Astrocyte of the cerebellum (primary cell): ENCODE results near the gene RNF169.
"Not testable (repeated sequence)": the region's sequence is repeated elsewhere in the genome, so short reads cannot be mapped to it uniquely, and the experiment has no call there.

Source experiments
- DNase-seq: peaks from one replicate; pipeline ENCODE4 v3.0.0-alpha.2; 2011; ENCODE audit warnings: low read depth
- H3K4me3 ChIP-seq: 2 replicates; pipeline ENCODE4 v1.5.1; 2011; ENCODE audit warnings: mild to moderate bottlenecking, low read depth, low read length, moderate library complexity
- in situ Hi-C: cut with HindIII; loops from 2 replicates; pipeline ENCODE4 v1.10.0; 2017; ENCODE audit warnings: low sequenced_read_pairs
- TF ChIP-seq, protein P1 (sequence below): IDR thresholded peaks from 2 replicates; pipeline ENCODE4 v1.5.1; 2012; ENCODE audit warnings: low read length, low read depth, moderate library complexity, mild to moderate bottlenecking; ENCODE audit errors: missing control alignments

Gene RNF169

DNA sequence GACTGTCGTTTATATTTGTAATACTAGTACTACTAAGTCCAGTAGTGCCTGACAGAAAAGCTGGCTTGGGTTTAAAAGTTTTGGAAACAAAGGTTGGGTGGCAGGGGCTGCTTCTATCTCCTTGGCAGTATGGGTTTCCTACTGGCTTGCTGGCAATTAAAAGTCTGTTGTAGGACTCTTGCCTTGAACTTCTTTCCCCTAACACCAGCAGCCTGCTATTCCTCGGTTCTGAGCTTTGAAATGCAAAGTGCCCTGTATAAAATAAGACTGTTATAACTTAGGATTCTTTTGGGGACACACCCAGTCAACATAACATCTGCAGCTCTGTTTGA lies 1.3 kb downstream of the RNF169 start:
- in situ Hi-C loops: no loop called here
- TF ChIP-seq, protein P1, sequence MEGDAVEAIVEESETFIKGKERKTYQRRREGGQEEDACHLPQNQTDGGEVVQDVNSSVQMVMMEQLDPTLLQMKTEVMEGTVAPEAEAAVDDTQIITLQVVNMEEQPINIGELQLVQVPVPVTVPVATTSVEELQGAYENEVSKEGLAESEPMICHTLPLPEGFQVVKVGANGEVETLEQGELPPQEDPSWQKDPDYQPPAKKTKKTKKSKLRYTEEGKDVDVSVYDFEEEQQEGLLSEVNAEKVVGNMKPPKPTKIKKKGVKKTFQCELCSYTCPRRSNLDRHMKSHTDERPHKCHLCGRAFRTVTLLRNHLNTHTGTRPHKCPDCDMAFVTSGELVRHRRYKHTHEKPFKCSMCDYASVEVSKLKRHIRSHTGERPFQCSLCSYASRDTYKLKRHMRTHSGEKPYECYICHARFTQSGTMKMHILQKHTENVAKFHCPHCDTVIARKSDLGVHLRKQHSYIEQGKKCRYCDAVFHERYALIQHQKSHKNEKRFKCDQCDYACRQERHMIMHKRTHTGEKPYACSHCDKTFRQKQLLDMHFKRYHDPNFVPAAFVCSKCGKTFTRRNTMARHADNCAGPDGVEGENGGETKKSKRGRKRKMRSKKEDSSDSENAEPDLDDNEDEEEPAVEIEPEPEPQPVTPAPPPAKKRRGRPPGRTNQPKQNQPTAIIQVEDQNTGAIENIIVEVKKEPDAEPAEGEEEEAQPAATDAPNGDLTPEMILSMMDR: no peak
- peak overlapping the region; percentile 55 for H3K4me3 ChIP-seq
- no peak for DNase-seq

DNA sequence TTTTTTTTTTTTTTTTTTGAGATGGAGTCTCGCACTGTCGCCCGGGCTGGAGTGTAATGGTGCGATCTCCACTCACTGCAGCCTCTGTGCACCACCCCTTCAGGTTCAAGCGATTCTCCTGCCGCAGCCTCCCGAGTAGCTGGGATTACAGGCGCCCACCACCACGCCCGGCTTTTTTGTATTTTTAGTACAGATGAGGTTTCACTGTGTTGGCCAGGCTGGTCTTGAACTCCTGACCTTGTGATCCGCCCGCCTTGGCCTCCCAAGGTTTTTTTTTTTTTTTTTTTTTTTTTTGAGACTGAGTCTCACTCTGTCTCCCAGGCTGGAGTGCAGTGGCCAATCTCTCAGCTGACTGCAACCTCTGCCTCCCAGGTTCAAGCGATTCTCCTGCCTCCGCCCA lies 1.9 kb downstream of the RNF169 start:
- H3K4me3 ChIP-seq, in situ Hi-C loops, DNase-seq: not testable (repeated sequence)

DNA sequence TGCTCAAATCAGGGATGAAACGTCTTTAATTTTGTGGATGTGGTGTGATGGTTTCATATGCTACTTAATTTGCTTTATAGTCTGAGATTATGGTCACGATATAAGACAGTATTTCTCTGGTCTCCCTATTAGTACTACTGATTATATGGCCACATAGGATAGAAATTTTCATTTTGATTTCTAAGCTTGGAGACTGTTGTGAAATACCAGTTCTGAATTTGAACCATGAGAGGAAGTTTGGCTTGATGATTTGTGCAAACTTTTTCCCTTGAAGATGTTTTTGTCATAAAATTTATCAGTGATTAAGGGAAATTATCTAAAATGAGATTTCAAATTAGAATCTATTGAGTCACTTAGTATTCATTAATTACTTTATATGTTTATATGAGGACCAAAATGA lies 2.7 kb downstream of the RNF169 start:
- TF ChIP-seq, protein P1: no peak
- in situ Hi-C loops: no loop called here
- no peak overlapping the region for H3K4me3 ChIP-seq
- no peak for DNase-seq

DNA sequence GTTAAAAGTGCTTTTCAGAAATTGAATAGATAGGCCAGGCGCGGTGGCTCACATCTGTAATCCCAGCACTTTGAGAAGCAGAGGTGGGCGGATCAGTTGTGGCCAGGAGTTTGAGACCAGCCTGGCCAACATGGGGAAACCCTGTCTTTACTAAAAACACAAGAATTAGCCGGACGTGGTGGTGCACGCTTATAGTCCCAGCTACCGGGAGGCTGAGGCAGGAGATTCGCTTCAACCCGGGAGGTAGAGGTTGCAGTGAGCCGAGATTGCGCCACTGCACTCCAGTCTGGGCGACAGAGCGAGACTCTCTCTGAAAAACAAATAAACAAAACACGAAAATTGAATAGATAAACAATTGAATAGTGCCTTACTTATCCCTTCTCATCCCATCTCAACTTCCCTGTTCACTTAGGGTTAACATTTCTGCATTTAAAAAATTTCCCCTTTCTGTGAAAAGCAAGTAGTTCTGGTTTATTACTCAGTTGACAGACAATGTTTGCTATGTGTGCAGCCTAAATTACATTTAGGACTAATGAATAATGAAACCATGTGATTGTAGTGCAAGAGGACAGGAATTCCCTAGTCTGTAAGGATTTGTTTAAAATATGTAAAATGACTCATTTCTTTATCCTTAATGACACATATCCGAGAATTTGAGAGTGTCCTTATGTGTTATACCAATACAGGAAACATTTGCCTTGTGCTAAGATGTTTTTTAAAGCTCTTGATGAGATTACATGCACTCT lies 6.0 kb downstream of the RNF169 start:
- TF ChIP-seq, protein P1: no peak
- in situ Hi-C loops: no loop called here
- H3K4me3 ChIP-seq: peak overlapping the region; percentile 4
- DNase-seq: peak; percentile 57

DNA sequence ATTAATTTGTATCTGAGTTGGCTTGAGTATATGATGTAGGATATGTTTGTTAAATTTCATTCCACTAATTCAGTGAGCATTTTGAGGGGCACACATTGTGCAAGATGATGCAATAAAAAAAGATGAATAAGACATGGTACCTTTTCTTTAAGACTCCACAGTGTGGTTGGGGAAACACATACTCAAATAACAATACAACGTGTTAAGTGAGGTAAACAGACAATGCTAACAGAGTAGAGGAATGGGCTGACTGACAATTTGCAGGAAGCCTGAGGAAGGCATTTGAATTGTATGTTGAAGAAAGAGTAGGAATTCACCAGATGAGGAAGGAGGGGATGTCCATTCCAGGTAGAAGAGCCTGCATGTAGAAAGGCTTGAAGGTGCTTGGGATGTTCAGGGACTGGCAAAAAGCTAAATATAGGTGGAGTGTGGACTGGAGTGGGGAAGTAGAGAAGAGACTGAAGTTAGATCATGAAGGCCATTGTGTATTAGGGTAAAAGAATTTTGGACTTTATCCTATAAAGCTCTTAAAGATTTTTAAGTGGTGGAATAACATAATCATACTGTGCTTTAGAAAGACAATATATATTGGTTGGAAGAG lies 6.8 kb downstream of the RNF169 start:
- no peak overlapping the region for H3K4me3 ChIP-seq
- DNase-seq: no peak
- in situ Hi-C loops: no loop called here
- TF ChIP-seq, protein P1: no peak

DNA sequence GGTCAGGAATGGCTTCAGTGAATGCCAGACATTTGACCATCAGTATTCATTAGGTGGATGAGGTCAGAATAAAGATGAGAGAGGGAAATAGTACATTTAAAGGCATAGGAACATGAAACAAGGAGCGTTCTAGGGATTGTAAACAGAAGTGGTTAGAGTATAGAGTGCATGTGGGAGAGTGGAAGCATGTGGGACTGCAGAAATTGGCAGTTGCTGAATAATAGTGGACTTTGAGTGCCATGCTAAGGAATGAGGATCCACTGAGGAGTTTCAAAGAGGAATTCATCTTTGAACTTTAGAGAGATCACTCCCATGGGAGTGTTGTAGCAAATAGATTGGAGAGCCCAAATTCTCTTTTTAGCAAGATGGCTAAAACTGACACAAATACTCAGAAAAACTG lies 7.9 kb downstream of the RNF169 start:
- TF ChIP-seq, protein P1: no peak
- in situ Hi-C loops: no loop called here
- DNase-seq: no peak
- H3K4me3 ChIP-seq: no peak overlapping the region

DNA sequence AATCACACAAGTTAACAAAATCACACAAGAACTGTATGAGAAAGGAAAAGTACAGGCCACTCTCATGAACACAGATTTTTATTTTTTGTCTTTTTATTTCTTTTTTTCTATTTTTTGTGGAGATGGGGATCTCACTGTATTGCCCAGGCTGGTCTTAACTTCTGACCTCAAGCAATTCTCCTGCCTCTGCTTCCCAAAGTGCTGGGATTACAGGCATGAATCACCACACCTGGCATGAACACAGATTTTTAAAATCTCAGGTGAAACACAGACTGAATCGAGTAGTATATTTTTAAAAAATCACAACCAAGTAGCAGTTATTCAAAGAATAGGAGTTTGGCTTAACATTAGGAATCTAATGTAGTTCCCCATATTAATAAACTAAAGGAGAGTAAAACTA lies 18.3 kb downstream of the RNF169 start:
- TF ChIP-seq, protein P1: no peak
- in situ Hi-C loops: no loop called here
- DNase-seq: no peak
- H3K4me3 ChIP-seq: no peak overlapping the region

DNA sequence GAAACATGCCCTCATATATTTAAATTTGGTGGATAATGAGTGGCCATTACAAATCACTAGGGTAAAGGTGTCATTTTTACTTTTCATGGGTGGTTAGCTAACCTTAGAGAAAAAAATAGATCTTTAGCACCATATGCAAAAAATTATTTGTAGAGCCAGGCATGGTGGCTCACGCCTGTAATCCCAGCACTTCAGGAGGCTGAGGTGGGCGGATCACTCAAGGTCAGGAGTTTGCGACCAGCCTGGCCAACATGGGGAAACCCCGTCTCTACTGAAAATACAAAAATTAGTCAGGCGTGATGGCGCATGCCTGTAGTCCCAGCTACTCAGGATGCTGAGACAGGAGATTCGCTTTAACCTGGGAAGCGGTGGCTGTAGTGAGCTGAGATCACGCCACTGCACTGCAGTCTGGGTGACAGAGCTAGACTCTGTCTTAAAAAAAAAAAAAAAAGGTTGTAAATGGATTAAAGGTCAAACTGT lies 19.6 kb downstream of the RNF169 start:
- H3K4me3 ChIP-seq, in situ Hi-C loops, DNase-seq: not testable (repeated sequence)
